ENCODE data around the gene CORO7.
A peak's percentile ranks its signal among the peaks of the same experiment; 100 is the strongest.

CORO7 gene

GRCh38 chr16:4381935-4382794, 34.2 kb downstream of the CORO7 start:
- DNase-seq: no peak

GRCh38 chr16:4381072-4381934, 35.1 kb downstream of the CORO7 start:
- no peak for DNase-seq

- no peak for DNase-seq
Observed at GRCh38 chr16:4380119-4381063, 36.0 kb downstream of the CORO7 start.

GRCh38 chr16:4378999-4379690, 37.3 kb downstream of the CORO7 start:
- DNase-seq: no peak

GRCh38 chr16:4378161-4378666, 38.2 kb downstream of the CORO7 start:
- DNase-seq: no peak

GRCh38 chr16:4377573-4378154, 38.7 kb downstream of the CORO7 start:
- no peak for DNase-seq

GRCh38 chr16:4376893-4377572, 39.4 kb downstream of the CORO7 start:
- DNase-seq: no peak

GRCh38 chr16:4376126-4376892, 40.1 kb downstream of the CORO7 start:
- no peak for DNase-seq

GRCh38 chr16:4375717-4376116, 40.7 kb downstream of the CORO7 start:
- no peak for DNase-seq

GRCh38 chr16:4373909-4374742, 42.3 kb downstream of the CORO7 start:
- peak; percentile 11 for DNase-seq

- DNase-seq: no peak
Observed at GRCh38 chr16:4373356-4373908, 43.0 kb downstream of the CORO7 start.

- no peak for DNase-seq
Observed at GRCh38 chr16:4372578-4373355, 43.6 kb downstream of the CORO7 start.

- DNase-seq: no peak
Observed at GRCh38 chr16:4372001-4372577, 44.3 kb downstream of the CORO7 start.

GRCh38 chr16:4371357-4372000, 44.9 kb downstream of the CORO7 start, which contains the start of gene VASN:
Gene VASN, plus strand, starts transcription at chr16:4371848. Its CDS starts 9,030 bp downstream, at chr16:4380878.
- no peak for DNase-seq

- no peak for DNase-seq
Observed at GRCh38 chr16:4370570-4371356, 45.6 kb downstream of the CORO7 start.

GRCh38 chr16:4370151-4370550, 46.2 kb downstream of the CORO7 start:
- no peak for DNase-seq
